Measurements from ENCODE around the gene CAMSAP2.
"Not testable (repeated sequence)": the region's sequence is repeated elsewhere in the genome, so short reads cannot be mapped to it uniquely, and the experiment has no call there.

CAMSAP2 gene

GRCh38 chr1:200783926-200784325 is 45.2 kb downstream of the CAMSAP2 start:
- no peak for DNase-seq

GRCh38 chr1:200784576-200784975 is 45.9 kb downstream of the CAMSAP2 start:
- no peak for DNase-seq

- DNase-seq: no peak
Observed at GRCh38 chr1:200786788-200787187, 48.1 kb downstream of the CAMSAP2 start.

- DNase-seq: no peak
Observed at GRCh38 chr1:200787896-200788387, 49.2 kb downstream of the CAMSAP2 start.

- not testable (repeated sequence) for DNase-seq
Observed at GRCh38 chr1:200791012-200791411, 52.3 kb downstream of the CAMSAP2 start.

GRCh38 chr1:200793677-200794076 is 55.0 kb downstream of the CAMSAP2 start:
- no peak for DNase-seq

GRCh38 chr1:200794506-200795065 is 55.9 kb downstream of the CAMSAP2 start:
- DNase-seq: no peak

GRCh38 chr1:200795156-200795555 is 56.5 kb downstream of the CAMSAP2 start:
- no peak for DNase-seq

- no peak for DNase-seq
Observed at GRCh38 chr1:200802042-200802441, 63.3 kb downstream of the CAMSAP2 start.

- peak; percentile 80 for DNase-seq
Observed at GRCh38 chr1:200802865-200803512, 64.3 kb downstream of the CAMSAP2 start.

- no peak for DNase-seq
Observed at GRCh38 chr1:200805719-200806118, 67.0 kb downstream of the CAMSAP2 start.

- no peak for DNase-seq
Observed at GRCh38 chr1:200808846-200809245, 70.2 kb downstream of the CAMSAP2 start.

- DNase-seq: no peak
Observed at GRCh38 chr1:200811704-200812103, 73.0 kb downstream of the CAMSAP2 start.

- DNase-seq: not testable (repeated sequence)
Observed at GRCh38 chr1:200816624-200817224, 78.0 kb downstream of the CAMSAP2 start.

GRCh38 chr1:200818248-200818647 is 79.6 kb downstream of the CAMSAP2 start:
- DNase-seq: no peak

GRCh38 chr1:200819726-200820125 is 81.0 kb downstream of the CAMSAP2 start:
- DNase-seq: no peak

GRCh38 chr1:200831091-200831490 is 92.4 kb downstream of the CAMSAP2 start:
- no peak for DNase-seq

- DNase-seq: no peak
Observed at GRCh38 chr1:200834383-200834782, 95.7 kb downstream of the CAMSAP2 start.

GRCh38 chr1:200836213-200836612 is 97.5 kb downstream of the CAMSAP2 start:
- no peak for DNase-seq

- DNase-seq: no peak
Observed at GRCh38 chr1:200837931-200838571, 99.4 kb downstream of the CAMSAP2 start.

- DNase-seq: no peak
Observed at GRCh38 chr1:200838676-200839445, 100.2 kb downstream of the CAMSAP2 start.

- no peak for DNase-seq
Observed at GRCh38 chr1:200845360-200845759, 106.7 kb downstream of the CAMSAP2 start.

- DNase-seq: no peak
Observed at GRCh38 chr1:200846398-200846797, 107.7 kb downstream of the CAMSAP2 start.
